C4-2B (cell line): ENCODE measurements around the gene PGAM5.
"Not testable (repeated sequence)": the region's sequence is repeated elsewhere in the genome, so short reads cannot be mapped to it uniquely, and the experiment has no call there.

Experiments
- H3K27ac ChIP-seq: fragments of 450-650 bp; 2 replicates; pipeline ENCODE4 v1.5.1; 2017
- CTCF ChIP-seq: fragments of 450-650 bp; conservative IDR thresholded peaks from 2 replicates; pipeline ENCODE4 v1.5.1; 2017; ENCODE audit warnings: mild to moderate bottlenecking
- ZFX ChIP-seq: fragments of 450-650 bp; IDR thresholded peaks from 2 replicates; pipeline ENCODE4 v1.6.1; 2017

Gene PGAM5

GRCh38 chr12:132675757-132676432 lies 34.7 kb upstream of the PGAM5 start:
- TF ChIP-seq ZFX (no peak), CTCF (no peak)
- no peak overlapping the region for H3K27ac ChIP-seq

GRCh38 chr12:132677492-132677891 lies 33.1 kb upstream of the PGAM5 start:
- TF ChIP-seq CTCF (no peak), ZFX (no peak)
- no peak overlapping the region for H3K27ac ChIP-seq

- no peak for TF ChIP-seq CTCF
- no peak for TF ChIP-seq ZFX
- no peak overlapping the region for H3K27ac ChIP-seq
Observed at GRCh38 chr12:132685400-132685799, 25.2 kb upstream of the PGAM5 start.

GRCh38 chr12:132686825-132687210 lies 23.8 kb upstream of the PGAM5 start:
- TF ChIP-seq CTCF, result no peak
- TF ChIP-seq ZFX, result peak; percentile 74
- peak overlapping the region; percentile 92 for H3K27ac ChIP-seq

- H3K27ac ChIP-seq, result peak within 1 kb of the TSS; percentile 92
- TF ChIP-seq CTCF, result peak; percentile 17; the same call in 1 of the 2 replicates
- TF ChIP-seq ZFX, result peak; percentile 49; the same call in 1 of the 2 replicates
Observed at GRCh38 chr12:132687211-132688164, 23.2 kb upstream of the PGAM5 start, which contains the start of the genes POLE and PXMP2. Gene POLE (minus strand): TSS chr12:132687342. CDS start chr12:132687315, 27 bp downstream. Gene PXMP2 (plus strand): TSS chr12:132687587. CDS start chr12:132687671, 84 bp downstream.

- TF ChIP-seq ZFX (no peak), CTCF (no peak)
- H3K27ac ChIP-seq, result peak overlapping the region; percentile 45
Observed at GRCh38 chr12:132689227-132689626, 21.4 kb upstream of the PGAM5 start.

- peak overlapping the region; percentile 45; the same call in 1 of the 2 replicates for H3K27ac ChIP-seq
- no peak for TF ChIP-seq CTCF
- TF ChIP-seq ZFX, result no peak
Observed at GRCh38 chr12:132690112-132690511, 20.5 kb upstream of the PGAM5 start.

- H3K27ac ChIP-seq, result not testable (repeated sequence)
Observed at GRCh38 chr12:132692030-132692429, 18.6 kb upstream of the PGAM5 start.

GRCh38 chr12:132694888-132695287 lies 15.8 kb upstream of the PGAM5 start:
- H3K27ac ChIP-seq, result not testable (repeated sequence)
